SU-DHL-6 (cell line): ENCODE data around the gene EFCAB12.

ENCODE experiments used
- H2AFZ ChIP-seq: fragments of 200-600 bp; sonication (generic); 2 replicates; pipeline ENCODE4 v1.6.1; 2014; ENCODE audit warnings: low read depth, mild to moderate bottlenecking, moderate library complexity, mixed read lengths, antibody characterized with exemption, low read length; ENCODE audit not compliant: severe bottlenecking
- H3F3A ChIP-seq: fragments of 200-600 bp; shearing (Covaris generic); 2 replicates; pipeline ENCODE4 v1.6.0; 2016; ENCODE audit warnings: antibody characterized with exemption, mild to moderate bottlenecking; ENCODE audit not compliant: insufficient read depth
- H3K27ac ChIP-seq: fragments of 200-600 bp; sonication (generic); 2 replicates; pipeline ENCODE4 v1.5.1; 2016; ENCODE audit warnings: low read depth, mild to moderate bottlenecking, low read length, moderate library complexity, mixed read lengths
- H3K27me3 ChIP-seq: fragments of 200-600 bp; sonication (generic), shearing (Covaris generic); 2 replicates; pipeline ENCODE4 v1.6.0; 2014; ENCODE audit warnings: mild to moderate bottlenecking, low read length
- H3K36me3 ChIP-seq: fragments of 200-600 bp; sonication (generic); 2 replicates; pipeline ENCODE4 v1.6.1; 2014; ENCODE audit warnings: mild to moderate bottlenecking, low read length, mixed read lengths
- H3K4me2 ChIP-seq: fragments of 300-600, 200-600 bp; shearing (Covaris generic), sonication (generic); 2 replicates; pipeline ENCODE4 v1.6.0; 2014; ENCODE audit warnings: low read length, low read depth, mild to moderate bottlenecking; ENCODE audit not compliant: poor library complexity, severe bottlenecking
- H3K4me3 ChIP-seq: fragments of 200-600 bp; sonication (generic); 2 replicates; pipeline ENCODE4 v1.5.1; 2014; ENCODE audit warnings: antibody characterized with exemption, low read length, mild to moderate bottlenecking, mixed read lengths; ENCODE audit not compliant: insufficient read depth, poor library complexity, severe bottlenecking
- H3K79me2 ChIP-seq: fragments of 200-600 bp; sonication (generic); 2 replicates; pipeline ENCODE4 v1.6.1; 2014; ENCODE audit warnings: mild to moderate bottlenecking, low read length, moderate library complexity; ENCODE audit not compliant: insufficient read depth
- H3K9ac ChIP-seq: fragments of 200-600 bp; sonication (generic); 2 replicates; pipeline ENCODE4 v1.7.0; 2014; ENCODE audit warnings: mild to moderate bottlenecking, low read length
- H3K9me2 ChIP-seq: fragments of 200-600 bp; sonication (generic); replicated peaks from 2 replicates; pipeline ENCODE4 v1.6.1; 2014; ENCODE audit warnings: low read length; ENCODE audit not compliant: insufficient read depth
- H3K9me3 ChIP-seq: fragments of 200-600 bp; sonication (generic); 2 replicates; pipeline ENCODE4 v1.6.1; 2014; ENCODE audit warnings: low read length, mixed read lengths; ENCODE audit not compliant: insufficient read depth
- H4K20me1 ChIP-seq: fragments of 200-600 bp; sonication (generic); 2 replicates; pipeline ENCODE4 v1.6.1; 2014; ENCODE audit warnings: low read depth, mild to moderate bottlenecking, antibody characterized with exemption, low read length, moderate library complexity, mixed read lengths
- CTCF ChIP-seq: fragments of 200-600 bp; sonication (generic); IDR thresholded peaks from one replicate; pipeline ENCODE4 v1.5.1; 2017; ENCODE audit warnings: antibody characterized with exemption, mild to moderate bottlenecking, low read length, moderate library complexity; ENCODE audit not compliant: insufficient read depth, poor library complexity, severe bottlenecking
- EZH2phosphoT487 ChIP-seq: fragments of 200-600 bp; sonication (generic), shearing (Covaris generic); conservative IDR thresholded peaks from 2 replicates; pipeline ENCODE4 v1.6.1; 2018; ENCODE audit warnings: mild to moderate bottlenecking, antibody characterized with exemption, low read length, moderate library complexity, mixed read lengths

EFCAB12 gene

GRCh38 chr3:129360171-129360611 is 68.2 kb downstream of the EFCAB12 start:
- Histone ChIP-seq H3K36me3 (no peaks in the 10 kb centered on the region), H3K9ac (no peak overlapping the region), H3K27ac (no peak overlapping the region), H3K9me2 (no peaks in the 10 kb centered on the region), H3K4me3 (no peak overlapping the region), H4K20me1 (no peaks in the 10 kb centered on the region), H3F3A (no peaks in the 10 kb centered on the region), H3K4me2 (no peak overlapping the region), H3K79me2 (no peaks in the 10 kb centered on the region), H3K27me3 (no peaks in the 10 kb centered on the region), H3K9me3 (no peaks in the 10 kb centered on the region), H2AFZ (no peak overlapping the region)
- TF ChIP-seq EZH2phosphoT487: no peak

- H3K4me2 ChIP-seq: no peak overlapping the region
- H3K4me3 ChIP-seq: no peak overlapping the region
- H4K20me1 ChIP-seq: no peaks in the 10 kb centered on the region
- H3K9me3 ChIP-seq: no peaks in the 10 kb centered on the region
- H3K36me3 ChIP-seq: no peaks in the 10 kb centered on the region
- TF ChIP-seq CTCF (no peak), EZH2phosphoT487 (no peak)
- H3K9ac ChIP-seq: no peak overlapping the region
- no peak overlapping the region for H3K27ac ChIP-seq
- H3K79me2 ChIP-seq: no peaks in the 10 kb centered on the region
- no peak overlapping the region for H2AFZ ChIP-seq
- no peaks in the 10 kb centered on the region for H3K27me3 ChIP-seq
- no peaks in the 10 kb centered on the region for H3K9me2 ChIP-seq
- H3F3A ChIP-seq: no peaks in the 10 kb centered on the region
Measured at GRCh38 chr3:129358772-129359371, 69.6 kb downstream of the EFCAB12 start.

- Histone ChIP-seq H3K9me3 (no peaks in the 10 kb centered on the region), H3K9me2 (no peaks in the 10 kb centered on the region), H3K9ac (no peak overlapping the region), H4K20me1 (no peaks in the 10 kb centered on the region), H3K27me3 (no peaks in the 10 kb centered on the region), H3K27ac (no peak overlapping the region), H2AFZ (no peak overlapping the region), H3K79me2 (no peaks in the 10 kb centered on the region), H3F3A (no peaks in the 10 kb centered on the region), H3K4me2 (no peak overlapping the region), H3K36me3 (no peaks in the 10 kb centered on the region), H3K4me3 (no peak overlapping the region)
- TF ChIP-seq CTCF: no peak
- TF ChIP-seq EZH2phosphoT487: no peak
Measured at GRCh38 chr3:129358177-129358771, 70.2 kb downstream of the EFCAB12 start.

- no peak overlapping the region for H2AFZ ChIP-seq
- TF ChIP-seq EZH2phosphoT487 (no peak), CTCF (no peak)
Measured at GRCh38 chr3:129357616-129358015, 70.8 kb downstream of the EFCAB12 start.

More at GRCh38 chr3:129357616-129358015, 70.8 kb downstream of the EFCAB12 start:
- Histone ChIP-seq H3K36me3 (no peaks in the 10 kb centered on the region), H3K9ac (no peak overlapping the region), H3K4me3 (no peak overlapping the region), H4K20me1 (no peaks in the 10 kb centered on the region), H3F3A (no peaks in the 10 kb centered on the region), H3K9me3 (no peaks in the 10 kb centered on the region), H3K4me2 (no peak overlapping the region), H3K27me3 (no peaks in the 10 kb centered on the region), H3K9me2 (no peaks in the 10 kb centered on the region), H3K27ac (no peak overlapping the region), H3K79me2 (no peaks in the 10 kb centered on the region)
